Right lobe of liver (tissue), 6 donors: ENCODE data around the gene TBL2. TPM values are rescaled to one million over a fixed set of nuclear protein-coding genes. Genes with fewer than 3 reads are reported as not detected.
A peak's percentile ranks its signal among the peaks of the same experiment; 100 is the strongest.

Experiments
- ATAC-seq, 4 donors: fragments of 200-7000 bp; cut with Tn5 transposase; one replicate each; pipeline ENCODE4 v1.9.1; 2020; ENCODE audit warnings: mild to moderate bottlenecking in 4 of 4, moderate library complexity in 4 of 4
- DNase-seq, 3 donors: peaks; one replicate each; pipeline ENCODE4 v3.0.0-alpha.2; 2020
- H3K27ac ChIP-seq, 3 donors: fragments of 200-600 bp; one replicate each; pipeline ENCODE4 v1.8.0; 2022
- H3K27me3 ChIP-seq, 2 donors: fragments of 200-600 bp; one replicate each; pipeline ENCODE4 v1.8.0; 2022
- H3K36me3 ChIP-seq, 4 donors: fragments of 200-600 bp; sonication (generic) in 1 of 4; one replicate each; pipeline versions ENCODE4 v1.5.1 to v1.8.0; 2017 to 2022; ENCODE audit warnings: control low read depth in 1 of 4
- H3K4me1 ChIP-seq, 4 donors: fragments of 200-600 bp; sonication (generic) in 1 of 4; one replicate each; pipeline versions ENCODE4 v1.5.1 to v1.8.0; 2017 to 2022; ENCODE audit warnings: control low read depth in 1 of 4
- H3K4me3 ChIP-seq, 3 donors: fragments of 200-600 bp; one replicate each; pipeline ENCODE4 v1.8.0; 2022
- H3K9me3 ChIP-seq, 4 donors: fragments of 200-600 bp; sonication (generic) in 1 of 4; one replicate each; pipeline versions ENCODE4 v1.5.1 to v1.8.0; 2017 to 2022; ENCODE audit warnings: control low read depth in 1 of 4
- POLR2A ChIP-seq: fragments of 450-650 bp; IDR thresholded peaks from one replicate; pipeline ENCODE4 v1.6.1; 2017; ENCODE audit warnings: antibody characterized with exemption, mild to moderate bottlenecking
- WGBS: methylation state at CpG from one replicate; pipeline ENCODE4 v1.1.6; 2018; ENCODE audit warnings: low coverage, low lambda C conversion rate; ENCODE audit not compliant: insufficient coverage; ENCODE audit errors: missing lambda C conversion rate; 5-methylcytosine and 5-hydroxymethylcytosine counted together
- intact Hi-C, 2 donors: fragments of 100-400 bp; cut with DNase I; formaldehyde crosslinking; loops; one replicate each; pipeline versions ENCODE4 v1.11.2 to v1.14.1; 2022
- long read RNA-seq: library from polyadenylated mRNA; unstranded; transcript quantifications from one replicate; pipeline ENCODE4 v2.0.0, GENCODE V29; 2019
- total RNA-seq, 6 experiments: library from RNA; depleted of rRNA in 2 of 6; stranded (reverse); fragments of >200 nt in 2 of 6; fragmentation: NEBNext Ultra II Directional in 3 of 6; extraction: Animal tissue kit (Norgen Biotek cat#: 25700) in 3 of 6; gene quantifications; one replicate each; pipeline versions ENCODE4 v1.1.0 to v1.2.4, GENCODE V29; 2016 to 2023
- TF ChIP-seq, protein P1 (sequence below), 4 donors: fragments of 200-600 bp in 3 of 4; fragments of 450-650 bp in 1 of 4; IDR thresholded peaks; one replicate each; pipeline versions ENCODE4 v1.5.1 to v1.8.0; 2016 to 2022; ENCODE audit warnings: antibody characterized with exemption in 4 of 4, mild to moderate bottlenecking in 2 of 4
- donor health status: DM: no; HTN: yes; CAD: no.
- donor health status: DM: no; HTN: no; CAD: no.
- donor health status: DM: no; HTN: no; CAD: no.
- donor health status: DM: no; HTN: yes; CAD: no.
- donor health status: DM: no; HTN: yes; CAD: no.

The TBL2 gene, protein sequence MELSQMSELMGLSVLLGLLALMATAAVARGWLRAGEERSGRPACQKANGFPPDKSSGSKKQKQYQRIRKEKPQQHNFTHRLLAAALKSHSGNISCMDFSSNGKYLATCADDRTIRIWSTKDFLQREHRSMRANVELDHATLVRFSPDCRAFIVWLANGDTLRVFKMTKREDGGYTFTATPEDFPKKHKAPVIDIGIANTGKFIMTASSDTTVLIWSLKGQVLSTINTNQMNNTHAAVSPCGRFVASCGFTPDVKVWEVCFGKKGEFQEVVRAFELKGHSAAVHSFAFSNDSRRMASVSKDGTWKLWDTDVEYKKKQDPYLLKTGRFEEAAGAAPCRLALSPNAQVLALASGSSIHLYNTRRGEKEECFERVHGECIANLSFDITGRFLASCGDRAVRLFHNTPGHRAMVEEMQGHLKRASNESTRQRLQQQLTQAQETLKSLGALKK
- 10 to 100 TPM; 12.3 to 31.1 (median 16.6) TPM for total RNA-seq
- long read RNA-seq, full-length matches to known transcripts = 4 of 5 reads
- long read RNA-seq, partial matches to known transcripts = 1 of 5 reads
- long read RNA-seq, other reads (novel, unspliced or antisense) = 0 of 5 reads

DNA sequence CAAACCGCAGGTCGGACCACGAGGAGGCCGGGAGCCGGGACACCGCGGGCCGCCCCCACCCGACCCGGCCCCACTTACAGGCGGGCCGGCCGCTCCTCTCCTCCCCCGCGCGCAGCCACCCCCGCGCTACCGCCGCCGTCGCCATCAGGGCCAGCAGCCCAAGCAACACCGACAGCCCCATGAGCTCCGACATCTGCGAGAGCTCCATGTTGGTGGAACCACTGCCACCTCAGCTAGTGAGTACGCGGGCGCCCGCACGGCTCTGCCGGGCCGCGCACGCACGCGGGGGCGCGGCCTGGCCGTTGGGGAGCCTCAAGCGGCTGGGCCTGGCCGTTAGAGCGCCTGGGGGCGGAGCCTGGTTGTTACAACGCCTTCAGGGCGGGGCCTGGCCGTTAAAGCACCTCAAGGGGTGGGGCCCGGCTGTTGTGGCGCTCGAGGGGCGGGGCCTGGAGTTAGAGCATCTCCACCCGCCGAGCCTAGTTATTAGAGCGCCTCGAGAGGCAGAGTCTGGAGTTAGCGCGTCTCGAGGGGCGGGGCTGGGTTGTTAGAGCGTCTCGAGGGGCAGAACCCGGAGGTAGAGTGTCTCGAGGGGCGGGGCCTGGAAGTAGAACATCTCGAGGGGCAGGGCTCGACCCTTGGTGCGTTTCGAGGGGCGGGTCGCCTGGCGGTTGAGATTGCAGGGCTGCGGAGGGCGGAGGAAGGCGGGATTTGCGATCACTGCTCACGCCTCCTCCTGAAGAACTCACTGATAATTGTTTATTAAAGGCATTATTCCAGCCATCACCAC, at the start of gene TBL2:
TSS of gene TBL2 (minus strand) at position 238 of the 787 bp plus-strand sequence. CDS start at position 208, 30 bp downstream.
- Histone ChIP-seq H3K27ac (peak within 1 kb of the TSS; percentile 57 to 89 (median 66)), H3K36me3 (peaks cover 0 to 14% (median 7%) of the 10 kb centered on the region in 4 donors), H3K4me1 (peaks cover 0 to 9% (median 2%) of the 10 kb centered on the region in 4 donors), H3K9me3 (no peaks in the 10 kb centered on the region), H3K4me3 (peak within 1 kb of the TSS; percentile 85 to 98 (median 93)), H3K27me3 (no peaks in the 10 kb centered on the region)
- DNase-seq = peak; percentile 99
- WGBS = 1% methylated on average over 43 of the region's 75 CpGs
- TF ChIP-seq, protein P1, sequence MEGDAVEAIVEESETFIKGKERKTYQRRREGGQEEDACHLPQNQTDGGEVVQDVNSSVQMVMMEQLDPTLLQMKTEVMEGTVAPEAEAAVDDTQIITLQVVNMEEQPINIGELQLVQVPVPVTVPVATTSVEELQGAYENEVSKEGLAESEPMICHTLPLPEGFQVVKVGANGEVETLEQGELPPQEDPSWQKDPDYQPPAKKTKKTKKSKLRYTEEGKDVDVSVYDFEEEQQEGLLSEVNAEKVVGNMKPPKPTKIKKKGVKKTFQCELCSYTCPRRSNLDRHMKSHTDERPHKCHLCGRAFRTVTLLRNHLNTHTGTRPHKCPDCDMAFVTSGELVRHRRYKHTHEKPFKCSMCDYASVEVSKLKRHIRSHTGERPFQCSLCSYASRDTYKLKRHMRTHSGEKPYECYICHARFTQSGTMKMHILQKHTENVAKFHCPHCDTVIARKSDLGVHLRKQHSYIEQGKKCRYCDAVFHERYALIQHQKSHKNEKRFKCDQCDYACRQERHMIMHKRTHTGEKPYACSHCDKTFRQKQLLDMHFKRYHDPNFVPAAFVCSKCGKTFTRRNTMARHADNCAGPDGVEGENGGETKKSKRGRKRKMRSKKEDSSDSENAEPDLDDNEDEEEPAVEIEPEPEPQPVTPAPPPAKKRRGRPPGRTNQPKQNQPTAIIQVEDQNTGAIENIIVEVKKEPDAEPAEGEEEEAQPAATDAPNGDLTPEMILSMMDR (IDR thresholded peaks at IDR 0.05) = peak in 3 of 4 donors; percentile 15 to 29 (median 22)
- peak; percentile 88 for TF ChIP-seq POLR2A
- intact Hi-C loops = no loop called here
- ATAC-seq = peak; percentile 94 to 99 (median 96)

DNA sequence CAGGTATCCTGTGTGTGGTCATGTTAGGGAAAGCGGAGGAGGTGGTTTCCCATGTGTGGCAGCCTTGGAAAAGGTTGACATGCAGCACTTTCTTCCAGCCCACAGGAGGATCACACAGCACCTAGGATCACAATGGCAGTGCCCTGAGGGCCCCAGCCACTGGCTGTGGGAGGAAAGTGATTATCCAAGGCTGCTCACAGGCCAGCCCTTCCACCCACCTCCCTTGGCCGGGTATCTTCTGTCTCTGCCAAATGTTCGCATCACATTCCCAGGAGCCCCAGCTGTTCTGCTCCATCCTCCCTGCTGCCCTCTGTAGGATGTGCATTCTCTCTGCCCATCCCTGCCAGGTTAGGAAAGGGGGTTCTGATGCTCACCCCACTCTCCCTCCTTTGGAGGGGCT, 48.4 kb upstream of the TBL2 start:
- Histone ChIP-seq H3K9me3 (no peaks in the 10 kb centered on the region), H3K27me3 (no peaks in the 10 kb centered on the region), H3K4me3 (no peak overlapping the region), H3K36me3 (no peaks in the 10 kb centered on the region), H3K4me1 (no peaks in the 10 kb centered on the region), H3K27ac (no peak overlapping the region)
- 38% methylated on average over 1 of the region's 3 CpGs for WGBS
- intact Hi-C loops = loop anchor here in 1 of 2 donors (10.0 kb wide), 1 partner anchor 98 kb away; no protein-coding TSS in a partner anchor
- DNase-seq (peak in 2 of 3 donors; percentile 36 to 58), ATAC-seq (peak in 2 of 4 donors; percentile 4 to 20)
- TF ChIP-seq POLR2A = no peak
- TF ChIP-seq, protein P1 (IDR thresholded peaks at IDR 0.05) = peak in 3 of 4 donors; percentile 8 to 34 (median 14)

DNA sequence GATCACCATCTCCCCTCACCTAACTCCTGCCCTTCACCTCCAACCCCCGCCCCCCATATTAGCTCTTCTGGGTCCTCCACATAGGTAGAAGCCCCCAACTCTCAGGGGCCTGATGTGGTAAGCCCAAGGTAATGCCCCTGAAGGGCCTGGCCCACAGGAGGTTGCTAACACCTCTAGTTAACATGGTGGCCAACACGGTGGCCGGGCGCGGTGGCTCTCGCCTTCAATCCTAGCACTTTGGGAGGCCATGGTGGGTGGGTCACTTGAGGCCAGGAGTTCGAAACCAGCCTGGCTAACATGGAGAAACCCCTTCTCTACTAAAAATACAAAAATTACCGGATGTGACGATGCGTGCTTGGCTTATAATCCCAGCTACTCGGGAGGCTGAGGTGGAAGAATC, 46.9 kb upstream of the TBL2 start:
- no peak overlapping the region for H3K27ac ChIP-seq
- intact Hi-C loops = loop anchor here in 1 of 2 donors (10.0 kb wide), 1 partner anchor 100 kb away; no protein-coding TSS in a partner anchor
- WGBS = 96% methylated on average over 4 of the region's 11 CpGs
- ATAC-seq (no peak), DNase-seq (no peak)
- H3K27me3 ChIP-seq = no peaks in the 10 kb centered on the region
- peaks cover 0 to 11% (median 3%) of the 10 kb centered on the region in 4 donors for H3K4me1 ChIP-seq
- H3K36me3 ChIP-seq = no peaks in the 10 kb centered on the region
- H3K9me3 ChIP-seq = no peaks in the 10 kb centered on the region
- H3K4me3 ChIP-seq = no peak overlapping the region
- TF ChIP-seq, protein P1 (IDR thresholded peaks at IDR 0.05) = no peak
- no peak for TF ChIP-seq POLR2A

DNA sequence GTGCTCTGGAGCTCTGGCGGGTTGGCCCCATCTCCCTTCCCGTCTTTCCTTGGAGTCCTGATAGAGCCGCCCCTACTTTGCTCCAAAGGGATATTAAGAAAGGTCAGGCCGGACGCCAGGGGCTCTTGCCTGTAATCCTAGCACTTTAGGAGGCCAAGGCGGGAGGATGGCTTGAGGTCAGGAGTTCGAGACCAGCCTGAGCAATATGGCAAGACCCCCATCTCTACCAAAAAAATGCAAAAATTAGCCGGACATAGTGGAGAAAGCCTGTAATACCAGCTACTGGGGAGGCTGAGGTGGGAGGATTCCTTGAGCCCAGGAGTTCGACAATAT, 46.3 kb upstream of the TBL2 start:
- Histone ChIP-seq H3K4me1 (peaks cover 0 to 17% (median 3%) of the 10 kb centered on the region in 4 donors), H3K27me3 (no peaks in the 10 kb centered on the region), H3K36me3 (peaks cover 0 to 4% (median 0%) of the 10 kb centered on the region in 4 donors), H3K9me3 (no peaks in the 10 kb centered on the region), H3K4me3 (peak overlapping the region in 1 of 3 donors; percentile 91), H3K27ac (no peak overlapping the region)
- DNase-seq = no peak
- intact Hi-C loops = loop anchor here in 1 of 2 donors (10.0 kb wide), 1 partner anchor 100 kb away; no protein-coding TSS in a partner anchor
- 31% methylated on average over 8 of the region's 9 CpGs for WGBS
- TF ChIP-seq POLR2A = no peak
- TF ChIP-seq, protein P1 (IDR thresholded peaks at IDR 0.05) = peak in 1 of 4 donors; percentile 16
- no peak for ATAC-seq
